ENCODE measurements around the gene INAFM2. TPM values are rescaled to one million over a fixed set of nuclear protein-coding genes. Genes with fewer than 3 reads are reported as not detected.

Gene INAFM2
- total RNA-seq, result 100 to 1,000 TPM in 1 of 3 donors, 10 to 100 TPM in 2; 15.6 to 120 (median 21.1) TPM
- long read RNA-seq, donor 1, transcript INAFM2-201 (2 exons, 594 nt), result minor isoform, 5 of 264 reads
- long read RNA-seq, donor 1, transcript INAFM2-202 (1 exons, 3,052 nt), result major isoform, 259 of 264 reads
- long read RNA-seq, donor 1, partial matches to known transcripts, result 0 of 264 reads
- long read RNA-seq, donor 1, other reads (novel, unspliced or antisense), result 0 of 264 reads
- long read RNA-seq, donor 2, partial matches to known transcripts, result 0 of 1 reads
- long read RNA-seq, donor 2, other reads (novel, unspliced or antisense), result 0 of 1 reads

GRCh38 chr15:40323239-40323952, at the start of gene INAFM2:
TSS of gene INAFM2 (plus strand) at chr15:40323692. CDS start at chr15:40324056, 364 bp downstream.
- peak; percentile 91 to 94 (median 94) for DNase-seq
- peak; percentile 73 for TF ChIP-seq CTCF (IDR thresholded peaks at IDR 0.05)
- ATAC-seq, result peak; percentile 94
- Histone ChIP-seq H3K4me3 (peak within 1 kb of the TSS; percentile 72), H3K4me1 (ENCODE audit: low read depth) (peaks cover 16% of the 10 kb centered on the region), H3K36me3 (ENCODE audit: low read depth) (no peaks in the 10 kb centered on the region), H3K9me3 (no peaks in the 10 kb centered on the region)
- intact Hi-C loops (cut with DNase I, micrococcal nuclease), result no loop called here

GRCh38 chr15:40274350-40275274, 48.9 kb upstream of the INAFM2 start:
- ATAC-seq (peak; percentile 88), DNase-seq (peak; percentile 81 to 89 (median 89))
- H3K36me3 ChIP-seq (ENCODE audit: low read depth), result no peaks in the 10 kb centered on the region
- peaks cover 2% of the 10 kb centered on the region for H3K4me1 ChIP-seq (ENCODE audit: low read depth)
- intact Hi-C loops (cut with DNase I, micrococcal nuclease), result loop anchor here (2.0 to 5.0 kb wide), 3 partner anchors 52 to 232 kb away; no protein-coding TSS in a partner anchor
- no peaks in the 10 kb centered on the region for H3K9me3 ChIP-seq
- no peak overlapping the region for H3K4me3 ChIP-seq
- peak; percentile 99 for TF ChIP-seq CTCF (IDR thresholded peaks at IDR 0.05)

- intact Hi-C loops (cut with DNase I, micrococcal nuclease), result loop anchor here in 1 of 2 donors (2.0 kb wide), 1 partner anchor 59 kb away; no protein-coding TSS in a partner anchor
- DNase-seq, result no peak
Observed at GRCh38 chr15:40275523-40275922, 48.0 kb upstream of the INAFM2 start.

GRCh38 chr15:40275954-40276353, 47.5 kb upstream of the INAFM2 start:
- DNase-seq, result no peak
- no peak for TF ChIP-seq CTCF (IDR thresholded peaks at IDR 0.05)
- intact Hi-C loops (cut with DNase I, micrococcal nuclease), result loop anchor here in 1 of 2 donors (2.0 kb wide), 1 partner anchor 59 kb away; no protein-coding TSS in a partner anchor
- Histone ChIP-seq H3K4me1 (ENCODE audit: low read depth) (peaks cover 9% of the 10 kb centered on the region), H3K9me3 (no peaks in the 10 kb centered on the region), H3K36me3 (ENCODE audit: low read depth) (no peaks in the 10 kb centered on the region), H3K4me3 (no peak overlapping the region)
- no peak for ATAC-seq

More at GRCh38 chr15:40275523-40275922, 48.0 kb upstream of the INAFM2 start:
- Histone ChIP-seq H3K4me3 (no peak overlapping the region), H3K36me3 (ENCODE audit: low read depth) (no peaks in the 10 kb centered on the region), H3K9me3 (no peaks in the 10 kb centered on the region), H3K4me1 (ENCODE audit: low read depth) (peaks cover 9% of the 10 kb centered on the region)
- no peak for TF ChIP-seq CTCF (IDR thresholded peaks at IDR 0.05)
- no peak for ATAC-seq

GRCh38 chr15:40276927-40277326, 46.6 kb upstream of the INAFM2 start:
- Histone ChIP-seq H3K4me3 (no peak overlapping the region), H3K36me3 (ENCODE audit: low read depth) (no peaks in the 10 kb centered on the region), H3K9me3 (no peaks in the 10 kb centered on the region), H3K4me1 (ENCODE audit: low read depth) (peaks cover 16% of the 10 kb centered on the region)
- ATAC-seq (no peak), DNase-seq (no peak)
- TF ChIP-seq CTCF (IDR thresholded peaks at IDR 0.05), result no peak
- intact Hi-C loops (cut with DNase I, micrococcal nuclease), result no loop called here

All from mucosa of descending colon (tissue), 3 donors.